ENCODE measurements around the gene GPX8. TPM values are rescaled to one million over a fixed set of nuclear protein-coding genes. Genes with fewer than 3 reads are reported as not detected.

Gene GPX8
- total and polyA plus RNA-seq, 9 of the 15 experiments (the other 6 are each of a cell fraction or from before 2014, with no cell fraction given) = 0.62 to 1.8 (median 1.2) TPM

DNA sequence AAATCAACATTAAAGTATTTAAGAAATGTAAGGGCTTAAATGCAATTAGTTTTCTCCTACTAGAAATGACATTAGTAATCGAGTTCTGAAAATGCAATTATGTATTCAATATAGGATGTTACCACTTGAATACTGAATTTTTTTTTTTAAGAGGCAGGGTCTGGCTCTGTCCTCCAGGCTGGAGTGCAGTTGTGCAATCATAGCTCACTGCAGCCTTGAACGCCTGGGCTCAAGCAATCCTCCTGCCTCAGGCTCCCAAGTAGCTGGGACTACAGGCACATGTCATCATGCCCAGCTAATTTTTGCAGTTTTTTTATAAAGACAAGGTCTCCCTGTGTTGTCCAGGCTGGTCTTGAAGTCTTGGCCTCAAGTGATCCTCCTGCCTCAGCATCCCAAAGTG is 11.5 kb downstream of the GPX8 start:
- no peaks in the 10 kb centered on the region for H3K36me3 ChIP-seq (ENCODE audit: control insufficient read depth, insufficient read depth, low read length)
- DNase-seq (ENCODE audit: extremely low read depth in 1 of 4, low spot score in 3 of 4) (no peak), ATAC-seq (no peak), FAIRE-seq (no peak)
- no peaks in the 10 kb centered on the region for H3K79me2 ChIP-seq (ENCODE audit: control insufficient read depth, insufficient read depth, low read length)
- peaks cover 11 to 20% of the 10 kb centered on the region in 2 experiments for H3K4me1 ChIP-seq (replicated peaks in 1 of 2; ENCODE audit: control insufficient read depth in 2 of 2, insufficient read depth in 2 of 2, low read length in 2 of 2)
- H4K20me1 ChIP-seq (replicated peaks; ENCODE audit: control insufficient read depth, insufficient read depth, low read length) = no peaks in the 10 kb centered on the region
- peaks cover 3% of the 10 kb centered on the region in 2 experiments; a peak in 3 of 5 replicates for H3K27me3 ChIP-seq (ENCODE audit: control insufficient read depth in 2 of 2, insufficient read depth in 2 of 2, low read length in 2 of 2)
- ChIA-PET CTCF (ENCODE audit: low intra/inter-chr PET ratio) (interaction anchor here (0.7 to 2.0 kb wide), 3 partner anchors 171 to 522 kb away, joined by 3 to 11 read pairs (median 10); no protein-coding TSS in a partner anchor), POLR2A (no interaction called here)
- H2AFZ ChIP-seq (ENCODE audit: low read depth, low read length) = no peak overlapping the region
- no peak overlapping the region for H3K9ac ChIP-seq (ENCODE audit: insufficient read depth in 1 of 2, low read depth in 2 of 2, low read length in 2 of 2)
- intact Hi-C loops (cut with micrococcal nuclease) (loop anchor here (5.0 to 10.0 kb wide), 4 partner anchors 56 to 1033 kb away; partner anchors contain the start of genes DHX29, MCIDAS and MTREX), in situ Hi-C loops (cut with MboI) (loop anchor here (10.0 kb wide), 1 partner anchor 523 kb away; no protein-coding TSS in a partner anchor)
- H3K4me2 ChIP-seq (ENCODE audit: insufficient read depth, low read length) = no peak overlapping the region
- H3K27ac ChIP-seq (ENCODE audit: extremely low read depth, low read depth, low read length) = no peak overlapping the region
- H3K4me3 ChIP-seq = no peak overlapping the region
- no TSS peak for BruUV-seq (replicated peaks)
- H3K9me3 ChIP-seq (replicated peaks; ENCODE audit: control insufficient read depth, insufficient read depth, low read depth, low read length) = no peaks in the 10 kb centered on the region
- H3K9me1 ChIP-seq (ENCODE audit: control insufficient read depth, insufficient read depth, low read length) = no peaks in the 10 kb centered on the region
- 3% methylated on average over 2 of the region's 2 CpGs for WGBS (ENCODE audit: insufficient coverage, low coverage, missing lambda C conversion rate)
- TF ChIP-seq IFI16 (CRISPR knock-in tag; IDR thresholded peaks at IDR 0.05) (no peak), SMAD1 (IDR thresholded peaks at IDR 0.05; ENCODE audit: low read depth, low read length, partially characterized antibody) (no peak), ZNF445 (CRISPR knock-in tag; IDR thresholded peaks at IDR 0.05; ENCODE audit: low read depth) (no peak), TRIM28 (IDR thresholded peaks at IDR 0.05) (no peak), DMBX1 (CRISPR knock-in tag; IDR thresholded peaks at IDR 0.05; ENCODE audit: borderline replicate concordance) (no peak), NR2F6 (CRISPR knock-in tag; IDR thresholded peaks at IDR 0.05) (no peak), HDAC1 (IDR thresholded peaks at IDR 0.05) (no peak), CEBPB (tag; IDR thresholded peaks at IDR 0.05) (no peak), MCM7 (IDR thresholded peaks at IDR 0.05) (no peak), ZNF699 (CRISPR knock-in tag; IDR thresholded peaks at IDR 0.05; ENCODE audit: insufficient replicate concordance) (no peak), GATAD2A (IDR thresholded peaks at IDR 0.05) (no peak), HMG20B (CRISPR knock-in tag; IDR thresholded peaks at IDR 0.05) (no peak), ELF2 (CRISPR knock-in tag; IDR thresholded peaks at IDR 0.05) (no peak), RHOXF2B (CRISPR knock-in tag; conservative IDR thresholded peaks at IDR 0.05) (no peak)
- TF ChIP-seq, protein P1, sequence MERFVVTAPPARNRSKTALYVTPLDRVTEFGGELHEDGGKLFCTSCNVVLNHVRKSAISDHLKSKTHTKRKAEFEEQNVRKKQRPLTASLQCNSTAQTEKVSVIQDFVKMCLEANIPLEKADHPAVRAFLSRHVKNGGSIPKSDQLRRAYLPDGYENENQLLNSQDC (CRISPR knock-in tag; IDR thresholded peaks at IDR 0.05) = no peak
- TF ChIP-seq, protein P2, sequence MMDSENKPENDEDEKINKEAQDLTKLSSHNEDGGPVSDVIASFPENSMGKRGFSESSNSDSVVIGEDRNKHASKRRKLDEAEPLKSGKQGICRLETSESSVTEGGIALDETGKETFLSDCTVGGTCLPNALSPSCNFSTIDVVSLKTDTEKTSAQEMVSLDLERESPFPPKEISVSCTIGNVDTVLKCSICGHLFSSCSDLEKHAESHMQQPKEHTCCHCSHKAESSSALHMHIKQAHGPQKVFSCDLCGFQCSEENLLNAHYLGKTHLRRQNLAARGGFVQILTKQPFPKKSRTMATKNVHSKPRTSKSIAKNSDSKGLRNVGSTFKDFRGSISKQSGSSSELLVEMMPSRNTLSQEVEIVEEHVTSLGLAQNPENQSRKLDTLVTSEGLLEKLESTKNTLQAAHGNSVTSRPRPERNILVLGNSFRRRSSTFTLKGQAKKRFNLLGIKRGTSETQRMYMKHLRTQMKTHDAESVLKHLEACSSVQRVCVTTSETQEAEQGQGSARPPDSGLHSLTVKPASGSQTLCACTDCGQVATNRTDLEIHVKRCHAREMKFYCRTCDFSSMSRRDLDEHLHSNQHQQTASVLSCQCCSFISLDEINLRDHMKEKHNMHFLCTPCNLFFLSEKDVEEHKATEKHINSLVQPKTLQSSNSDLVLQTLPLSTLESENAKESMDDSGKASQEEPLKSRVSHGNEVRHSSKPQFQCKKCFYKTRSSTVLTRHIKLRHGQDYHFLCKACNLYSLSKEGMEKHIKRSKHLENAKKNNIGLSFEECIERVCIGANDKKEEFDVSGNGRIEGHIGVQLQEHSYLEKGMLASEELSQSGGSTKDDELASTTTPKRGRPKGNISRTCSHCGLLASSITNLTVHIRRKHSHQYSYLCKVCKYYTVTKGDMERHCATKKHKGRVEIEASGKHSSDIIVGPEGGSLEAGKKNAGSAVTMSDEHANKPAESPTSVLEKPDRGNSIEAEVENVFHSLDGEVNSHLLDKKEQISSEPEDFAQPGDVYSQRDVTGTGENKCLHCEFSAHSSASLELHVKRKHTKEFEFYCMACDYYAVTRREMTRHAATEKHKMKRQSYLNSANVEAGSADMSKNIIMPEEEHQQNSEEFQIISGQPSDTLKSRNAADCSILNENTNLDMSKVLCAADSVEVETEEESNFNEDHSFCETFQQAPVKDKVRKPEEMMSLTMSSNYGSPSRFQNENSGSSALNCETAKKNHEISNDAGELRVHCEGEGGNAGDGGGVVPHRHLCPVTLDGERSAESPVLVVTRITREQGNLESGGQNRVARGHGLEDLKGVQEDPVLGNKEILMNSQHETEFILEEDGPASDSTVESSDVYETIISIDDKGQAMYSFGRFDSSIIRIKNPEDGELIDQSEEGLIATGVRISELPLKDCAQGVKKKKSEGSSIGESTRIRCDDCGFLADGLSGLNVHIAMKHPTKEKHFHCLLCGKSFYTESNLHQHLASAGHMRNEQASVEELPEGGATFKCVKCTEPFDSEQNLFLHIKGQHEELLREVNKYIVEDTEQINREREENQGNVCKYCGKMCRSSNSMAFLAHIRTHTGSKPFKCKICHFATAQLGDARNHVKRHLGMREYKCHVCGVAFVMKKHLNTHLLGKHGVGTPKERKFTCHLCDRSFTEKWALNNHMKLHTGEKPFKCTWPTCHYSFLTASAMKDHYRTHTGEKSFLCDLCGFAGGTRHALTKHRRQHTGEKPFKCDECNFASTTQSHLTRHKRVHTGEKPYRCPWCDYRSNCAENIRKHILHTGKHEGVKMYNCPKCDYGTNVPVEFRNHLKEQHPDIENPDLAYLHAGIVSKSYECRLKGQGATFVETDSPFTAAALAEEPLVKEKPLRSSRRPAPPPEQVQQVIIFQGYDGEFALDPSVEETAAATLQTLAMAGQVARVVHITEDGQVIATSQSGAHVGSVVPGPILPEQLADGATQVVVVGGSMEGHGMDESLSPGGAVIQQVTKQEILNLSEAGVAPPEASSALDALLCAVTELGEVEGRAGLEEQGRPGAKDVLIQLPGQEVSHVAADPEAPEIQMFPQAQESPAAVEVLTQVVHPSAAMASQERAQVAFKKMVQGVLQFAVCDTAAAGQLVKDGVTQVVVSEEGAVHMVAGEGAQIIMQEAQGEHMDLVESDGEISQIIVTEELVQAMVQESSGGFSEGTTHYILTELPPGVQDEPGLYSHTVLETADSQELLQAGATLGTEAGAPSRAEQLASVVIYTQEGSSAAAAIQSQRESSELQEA (IDR thresholded peaks at IDR 0.05; ENCODE audit: low read depth) = no peak
